GM18861 (cell line): ENCODE results near the gene ENTPD1.
"Not testable (repeated sequence)": the region's sequence is repeated elsewhere in the genome, so short reads cannot be mapped to it uniquely, and the experiment has no call there.

Experiments used
- ATAC-seq: cut with Tn5 transposase; IDR thresholded peaks from one replicate; pipeline ENCODE4 v1.9.1; 2021; ENCODE audit not compliant: unreplicated experiment

Gene ENTPD1

DNA sequence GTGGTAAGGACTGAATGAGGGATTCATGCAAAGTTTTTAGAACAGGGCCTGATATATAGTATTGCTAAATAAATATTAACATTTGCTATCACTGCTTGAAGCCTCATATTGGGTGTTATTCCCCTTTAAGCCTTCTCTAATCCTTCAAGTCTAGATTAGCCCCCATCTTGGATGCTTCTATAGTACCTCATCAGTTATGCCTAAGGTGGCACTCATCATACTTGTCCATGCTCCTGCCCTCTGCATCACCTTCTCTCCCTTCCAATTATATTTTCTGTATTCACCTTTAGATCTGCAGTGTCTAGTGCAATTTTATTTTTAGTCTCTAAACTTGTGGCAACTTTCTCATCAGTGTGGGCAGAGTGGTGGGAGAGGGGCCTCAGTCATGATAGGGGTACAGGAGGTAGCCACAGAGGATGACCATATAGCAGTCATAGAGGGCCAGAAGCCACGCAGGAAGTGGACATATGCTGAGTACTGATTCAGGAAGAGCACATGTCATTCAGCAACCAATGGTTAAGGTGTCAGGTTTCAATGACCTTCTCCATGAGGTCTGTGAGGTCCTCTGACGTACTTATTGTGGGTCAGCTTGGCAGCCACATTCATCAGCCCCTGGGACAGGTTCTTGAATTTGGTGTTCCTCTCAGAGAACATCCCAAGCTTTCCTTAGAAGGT is 2.5 kb downstream of the ENTPD1 start:
- ATAC-seq = peak; percentile 47

DNA sequence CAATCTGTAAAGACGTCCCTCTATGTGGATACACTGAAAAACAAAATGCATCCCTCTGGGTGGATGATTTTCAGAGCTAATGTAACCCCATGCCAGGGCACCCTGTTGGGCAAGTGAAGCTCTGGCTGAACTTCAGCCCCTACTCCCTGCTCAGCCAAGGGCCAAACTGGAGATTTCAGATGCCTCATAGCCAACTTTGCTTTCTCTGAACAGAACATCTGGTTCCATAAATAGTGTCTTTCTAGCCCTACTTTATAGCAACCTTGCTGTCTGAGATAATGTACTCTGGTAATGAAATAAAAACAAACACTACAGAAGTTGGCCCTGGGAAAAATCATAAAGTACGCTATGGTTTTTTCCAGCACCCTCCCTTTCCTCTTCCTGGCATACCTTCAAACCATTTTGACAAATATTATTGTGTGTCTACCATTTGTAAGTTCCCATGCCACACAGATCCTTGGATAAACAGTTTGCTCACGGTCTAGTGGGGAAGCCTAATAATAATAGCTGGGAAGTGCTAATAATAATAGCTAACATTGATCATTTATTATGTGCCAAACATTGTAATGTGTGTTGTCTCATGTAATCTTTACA is 3.4 kb downstream of the ENTPD1 start:
- no peak for ATAC-seq

DNA sequence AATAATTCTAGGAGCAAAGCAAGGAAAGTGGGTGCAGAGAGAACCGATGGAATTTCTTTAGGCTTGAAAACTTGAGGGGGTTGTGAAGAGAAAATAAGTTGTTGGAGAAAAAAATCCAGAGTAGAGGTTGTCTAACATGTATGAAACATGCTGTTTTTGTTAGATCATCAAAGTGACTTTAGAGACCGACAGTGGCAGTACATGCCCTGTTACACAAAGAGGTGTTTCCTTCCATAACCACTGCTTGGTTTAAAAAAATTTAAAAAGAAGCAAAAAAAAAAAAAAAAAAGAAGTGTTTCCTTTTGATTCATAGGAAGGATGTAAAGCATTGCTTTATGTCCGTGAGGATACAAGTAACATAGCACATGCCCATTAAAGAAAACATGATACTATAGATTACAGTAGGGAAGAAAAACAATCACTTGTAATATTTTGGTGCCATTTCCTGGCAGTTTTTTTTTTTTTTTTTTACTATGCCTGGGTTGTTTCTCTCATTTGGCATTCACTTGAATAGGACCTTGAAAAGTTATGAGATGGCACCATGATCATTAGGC is 6.1 kb downstream of the ENTPD1 start:
- no peak for ATAC-seq

DNA sequence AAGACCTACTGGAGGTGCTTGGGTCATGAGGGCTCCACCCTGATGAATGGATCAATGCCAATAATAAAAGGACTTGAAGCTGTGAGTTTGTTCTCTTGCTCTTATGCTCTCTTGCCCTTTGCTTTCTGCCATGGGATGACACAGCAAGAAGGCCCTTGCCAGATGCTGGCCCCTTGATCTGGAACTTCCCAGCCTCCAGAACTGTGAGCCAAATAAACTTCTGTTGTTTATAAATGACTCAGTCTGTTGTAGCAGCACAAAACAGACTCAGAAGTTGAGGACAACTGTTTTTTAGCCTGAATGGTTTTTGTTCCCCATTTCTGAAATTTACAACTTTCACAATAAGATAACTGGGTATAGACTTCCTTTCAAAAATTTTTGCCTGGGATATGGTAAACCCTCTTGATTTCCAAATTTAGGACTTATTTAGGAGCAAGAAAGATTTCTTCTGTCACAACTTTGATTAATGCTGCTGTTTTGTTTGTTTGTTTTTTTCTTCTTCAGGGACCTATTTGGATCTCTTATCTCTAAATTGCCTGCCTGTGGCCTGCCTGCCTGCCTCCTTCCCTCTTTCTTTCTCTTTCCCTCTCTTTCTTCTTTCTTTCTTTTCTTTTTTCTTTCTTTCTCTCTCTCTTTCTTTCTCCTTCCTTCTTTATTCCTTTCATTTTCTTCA is 12.1 kb downstream of the ENTPD1 start:
- peak; percentile 76 for ATAC-seq

DNA sequence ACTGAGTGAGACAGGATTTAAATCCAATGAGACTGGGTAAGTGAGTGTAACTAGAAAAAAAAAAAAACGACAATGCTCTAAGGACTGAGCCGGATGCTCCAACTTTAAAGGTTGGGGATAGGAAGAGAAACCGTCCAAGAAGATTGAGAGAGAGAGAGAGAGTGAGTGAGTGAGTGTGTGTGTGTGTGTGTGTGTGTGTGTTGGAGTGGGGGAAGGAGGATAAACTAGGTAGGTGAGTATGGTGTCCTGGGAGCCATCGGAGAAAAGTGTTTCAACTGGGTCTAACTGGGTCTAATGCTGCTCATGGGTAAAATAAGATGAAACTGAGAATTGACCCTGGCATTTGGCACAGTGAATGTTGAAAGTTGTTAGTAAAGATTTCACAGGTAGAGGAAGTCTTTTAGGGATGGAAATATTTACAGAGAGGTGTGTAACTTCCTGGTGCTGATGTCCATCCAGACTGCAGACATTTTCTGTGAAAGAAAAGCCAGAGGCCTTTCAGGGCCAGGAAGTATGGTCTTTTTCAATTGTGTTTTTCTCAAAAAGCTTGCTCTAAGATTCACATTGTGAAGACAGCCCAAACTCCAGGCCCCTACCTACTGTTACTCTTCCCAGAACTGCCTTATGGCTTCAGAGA is 14.2 kb downstream of the ENTPD1 start:
- no peak for ATAC-seq

DNA sequence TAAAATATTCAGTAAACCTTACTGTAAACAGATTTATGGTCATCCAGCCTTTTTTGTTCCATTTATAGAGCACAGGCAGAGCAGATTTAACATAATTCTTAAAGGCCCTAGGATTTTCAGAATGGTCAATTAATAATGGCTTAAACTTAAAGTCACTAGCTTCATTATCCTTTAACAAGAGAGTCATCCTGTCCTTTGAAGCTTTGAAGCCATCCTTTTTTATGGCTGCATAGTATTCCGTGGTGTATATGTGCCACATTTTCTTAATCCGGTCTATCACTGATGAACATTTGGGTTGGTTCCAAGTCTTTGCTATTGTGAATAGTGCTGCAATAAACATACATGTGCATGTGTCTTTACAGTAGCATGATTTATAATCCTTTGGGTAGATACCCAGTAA is 17.5 kb downstream of the ENTPD1 start:
- not testable (repeated sequence) for ATAC-seq

DNA sequence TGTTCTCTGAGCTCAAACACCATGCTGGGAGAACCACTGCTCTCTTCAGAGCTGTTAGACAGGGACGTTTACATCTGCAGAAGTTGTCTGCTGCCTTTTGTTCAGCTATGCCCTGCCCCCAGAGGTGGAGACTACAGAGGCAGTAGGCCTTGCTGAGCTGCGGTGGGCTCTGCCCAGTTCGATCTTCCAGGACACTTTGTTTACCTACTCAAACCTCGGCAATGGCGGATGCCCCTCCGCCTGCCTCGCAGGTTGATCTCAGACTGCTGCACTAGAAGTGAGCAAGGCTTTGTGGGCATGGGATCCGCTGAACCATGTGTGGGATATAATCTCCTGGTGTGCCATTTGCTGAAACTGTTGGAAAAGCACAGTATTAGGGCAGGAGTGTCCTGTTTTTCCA is 21.7 kb downstream of the ENTPD1 start:
- not testable (repeated sequence) for ATAC-seq

DNA sequence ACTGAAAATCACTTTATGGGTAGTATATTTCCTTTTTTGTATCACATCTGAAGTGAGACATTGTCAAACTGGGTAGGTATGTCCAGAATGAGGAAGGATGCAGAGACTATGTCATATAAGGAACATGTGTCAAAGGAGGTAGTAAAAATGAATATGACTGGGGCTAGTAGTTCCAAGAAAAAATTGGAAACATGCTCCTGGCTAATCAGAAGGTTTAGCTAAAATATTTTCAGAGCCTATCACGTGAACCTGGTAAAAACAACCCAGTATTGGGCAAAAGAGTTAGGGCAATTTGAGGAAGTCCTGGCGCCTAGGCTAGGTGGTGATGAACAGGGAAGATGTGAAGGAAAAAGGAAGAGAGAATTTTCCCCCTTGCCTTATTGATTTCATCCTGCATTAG is 26.4 kb downstream of the ENTPD1 start:
- no peak for ATAC-seq

DNA sequence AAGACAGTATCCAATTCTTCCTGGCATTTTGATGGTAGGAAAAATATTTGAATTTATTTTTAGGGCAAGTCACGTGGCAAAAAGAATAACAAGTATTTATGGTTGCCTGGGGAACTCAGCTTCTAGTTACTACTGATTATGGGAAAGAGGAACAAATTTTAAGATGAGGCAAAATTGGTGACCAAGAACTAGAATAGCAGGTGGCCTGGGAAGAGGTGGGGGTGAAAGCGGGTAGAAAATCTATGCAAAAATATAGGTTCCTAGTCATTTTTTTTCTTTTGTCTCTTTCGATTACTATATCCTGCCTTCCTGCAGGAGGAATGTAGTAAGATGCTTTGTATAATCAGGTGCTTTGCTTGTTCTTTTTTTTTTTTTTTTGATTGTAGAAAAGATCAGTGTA is 27.8 kb downstream of the ENTPD1 start:
- peak; percentile 36 for ATAC-seq

DNA sequence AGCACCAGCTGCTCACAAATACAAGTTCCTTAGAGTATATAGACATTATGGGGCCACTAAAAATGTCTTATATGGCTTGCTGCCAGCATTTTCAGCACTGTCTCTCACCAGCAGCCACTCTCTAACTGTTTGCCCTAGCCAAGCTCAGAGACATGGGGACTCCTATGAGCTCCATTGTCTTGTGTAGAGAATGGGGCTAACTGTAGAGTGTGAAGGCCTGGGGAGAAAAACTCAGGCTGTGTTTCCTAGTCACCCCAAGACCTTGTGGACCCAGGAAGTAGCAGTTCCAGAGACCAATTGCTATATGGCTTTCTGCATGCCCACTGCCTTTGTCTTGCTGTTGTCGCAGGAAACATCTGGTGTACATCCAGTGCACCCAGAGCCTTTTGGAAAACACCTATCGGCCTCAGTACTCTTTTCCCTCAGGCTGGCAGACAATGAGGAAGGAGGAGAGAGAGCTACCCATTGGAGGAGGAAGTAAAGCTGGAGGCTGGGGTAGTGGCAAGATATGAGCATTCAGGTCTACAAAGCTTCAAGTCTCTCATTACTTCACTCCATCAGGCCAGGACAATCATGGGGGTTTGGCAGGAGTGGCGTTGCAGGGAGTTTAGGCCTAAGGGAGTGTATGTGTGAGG is 28.4 kb downstream of the ENTPD1 start:
- peak; percentile 1 for ATAC-seq

DNA sequence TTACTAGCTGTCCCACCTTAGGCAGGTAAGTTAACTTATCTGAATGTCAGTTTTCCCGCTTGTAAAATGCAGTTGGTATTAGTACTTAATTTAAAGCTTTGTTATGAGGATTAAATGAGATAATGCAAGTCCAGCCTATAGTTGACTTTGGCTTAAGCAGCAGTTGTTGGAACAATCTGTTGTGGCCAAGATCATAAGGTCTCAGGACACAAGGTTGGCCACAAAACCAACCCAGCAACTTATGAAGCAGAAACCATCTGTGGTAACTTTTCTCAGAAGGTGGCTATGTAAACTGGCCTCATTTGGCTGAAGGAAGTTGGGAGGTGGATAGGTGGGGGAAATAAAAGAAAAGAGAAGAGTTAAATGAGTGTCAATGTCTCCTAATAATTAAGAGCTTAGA is 29.4 kb downstream of the ENTPD1 start:
- ATAC-seq = no peak

DNA sequence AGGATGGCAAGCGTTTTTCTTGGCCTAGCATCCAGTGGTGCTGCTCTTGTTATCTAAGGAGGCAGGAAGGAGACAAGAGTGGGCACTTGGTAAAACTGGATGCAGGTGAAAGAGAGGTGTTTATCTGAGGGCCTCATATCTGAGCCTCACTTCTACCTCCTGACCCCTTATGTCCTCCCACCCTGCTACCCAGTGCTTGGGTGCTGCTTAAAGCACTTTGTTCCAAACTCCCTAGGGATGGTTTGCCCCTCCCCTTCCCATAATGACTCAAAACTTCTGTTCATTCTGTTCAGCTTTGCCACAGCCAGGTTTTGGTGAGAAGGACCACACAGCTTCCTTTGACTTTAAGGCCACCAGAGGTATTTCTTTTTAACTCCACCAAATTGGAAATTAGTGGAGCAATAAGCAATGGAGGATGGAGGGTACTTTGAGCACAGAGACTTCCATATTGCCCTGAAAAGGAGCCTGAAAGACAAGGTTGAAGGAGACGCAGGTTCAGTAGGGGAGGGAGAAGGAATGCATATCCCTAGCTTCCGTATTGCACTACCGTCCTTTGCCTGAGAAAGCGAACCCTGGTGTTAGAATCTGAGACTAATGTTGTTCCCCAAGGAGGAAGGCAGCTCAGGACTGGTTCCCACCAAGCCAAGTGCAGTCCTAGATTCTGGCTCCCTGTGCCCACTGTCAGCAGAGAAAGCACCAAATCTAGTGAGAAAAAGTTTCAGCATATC is 30.1 kb downstream of the ENTPD1 start:
- no peak for ATAC-seq

DNA sequence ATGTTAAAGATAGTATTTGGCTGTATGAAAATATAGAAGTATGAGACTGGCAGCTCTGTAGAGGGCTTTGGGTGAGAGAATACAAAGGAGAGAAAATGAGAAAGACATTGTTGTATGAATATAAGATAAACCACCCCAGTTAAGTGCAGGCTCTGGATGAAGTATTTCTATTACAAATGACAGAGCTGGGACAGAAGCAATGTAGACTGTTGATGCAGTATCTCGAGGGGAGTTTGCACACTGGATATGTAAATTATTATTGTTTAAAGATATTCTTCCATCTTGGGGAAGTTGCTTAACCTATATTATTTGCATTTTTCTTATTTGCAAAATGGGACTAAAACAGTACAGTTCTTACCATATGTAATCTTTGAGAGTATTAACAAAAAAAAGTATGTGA is 31.5 kb downstream of the ENTPD1 start:
- ATAC-seq = no peak

DNA sequence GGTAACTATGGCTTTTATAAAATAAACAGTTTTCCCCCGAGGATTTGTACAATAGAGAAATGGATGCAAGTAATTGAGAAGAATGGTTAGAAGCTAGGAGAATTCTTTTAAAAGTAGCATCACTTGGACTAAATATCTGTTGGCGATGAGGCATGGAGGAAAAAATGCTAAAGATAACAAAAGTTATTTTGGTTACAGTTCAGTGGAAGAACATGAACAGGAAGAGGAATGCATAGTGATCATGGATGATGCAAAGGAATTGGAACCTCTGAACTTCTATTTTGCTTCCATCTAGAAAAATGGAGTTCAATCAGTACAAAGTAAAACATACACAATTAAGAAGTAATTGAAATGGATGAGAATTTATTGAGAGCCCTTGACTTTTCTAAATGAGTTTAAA is 32.9 kb downstream of the ENTPD1 start:
- no peak for ATAC-seq

DNA sequence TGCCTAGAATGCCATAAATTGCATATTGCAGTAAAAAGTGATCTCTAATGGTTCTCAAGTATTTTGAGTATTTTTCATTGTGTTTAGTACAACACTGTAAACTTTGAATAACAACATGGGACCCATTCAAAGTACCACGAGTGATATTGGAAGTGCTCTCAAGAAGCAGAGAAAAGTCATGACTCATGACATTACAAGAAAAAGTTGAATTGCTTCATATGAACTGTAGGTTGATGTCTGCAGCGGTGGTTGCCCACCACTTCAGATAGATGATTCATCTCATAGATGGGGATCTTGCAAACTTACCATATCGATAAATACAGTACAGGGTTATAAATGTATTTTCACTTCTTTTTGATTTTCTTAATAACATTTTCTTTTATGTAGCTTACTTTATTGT is 33.9 kb downstream of the ENTPD1 start:
- ATAC-seq = no peak

DNA sequence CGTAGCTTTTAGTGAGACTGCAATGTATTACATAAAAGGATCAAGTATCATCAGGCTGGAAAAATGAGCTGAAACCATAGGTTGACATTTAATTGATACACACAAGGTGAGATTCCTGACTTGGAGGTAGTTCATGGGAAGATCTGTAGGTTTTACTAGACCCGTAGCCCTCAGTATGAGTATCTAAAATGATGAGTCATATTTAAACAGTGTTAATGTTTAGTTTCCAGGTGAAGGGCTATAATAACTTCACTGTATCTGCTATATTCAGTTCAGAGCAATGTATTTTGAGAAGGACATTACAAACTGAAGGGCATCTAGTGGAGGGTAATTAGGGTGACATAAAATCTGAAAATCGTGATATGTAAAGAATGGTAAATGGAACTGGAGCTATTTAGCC is 35.0 kb downstream of the ENTPD1 start:
- ATAC-seq = peak; percentile 42

DNA sequence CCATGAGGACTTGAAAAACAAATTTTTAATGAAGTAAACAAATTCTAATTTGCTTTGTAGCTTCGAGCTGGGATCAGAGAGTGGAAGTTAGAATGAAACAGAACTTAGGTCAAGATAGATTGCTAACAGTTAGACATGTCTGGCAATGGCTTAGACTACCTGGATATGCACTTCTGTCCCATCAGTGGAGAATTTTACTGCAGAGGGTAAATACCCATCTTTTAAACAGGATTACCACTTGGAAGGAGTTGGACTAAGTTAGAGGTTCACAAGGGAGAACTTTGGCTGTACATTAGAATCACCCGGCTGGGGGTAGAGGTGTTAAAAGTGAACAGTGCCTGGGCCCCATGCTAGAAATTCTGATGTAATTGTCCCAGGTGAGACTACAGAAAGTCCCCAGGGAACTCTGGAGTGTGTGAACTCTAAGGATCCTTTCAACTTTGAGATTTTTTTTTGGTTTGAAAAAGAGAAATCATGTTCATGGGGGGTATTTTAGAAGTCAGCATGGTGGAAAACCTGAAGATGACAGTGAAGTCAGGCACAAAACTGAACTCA is 35.5 kb downstream of the ENTPD1 start:
- ATAC-seq = no peak

DNA sequence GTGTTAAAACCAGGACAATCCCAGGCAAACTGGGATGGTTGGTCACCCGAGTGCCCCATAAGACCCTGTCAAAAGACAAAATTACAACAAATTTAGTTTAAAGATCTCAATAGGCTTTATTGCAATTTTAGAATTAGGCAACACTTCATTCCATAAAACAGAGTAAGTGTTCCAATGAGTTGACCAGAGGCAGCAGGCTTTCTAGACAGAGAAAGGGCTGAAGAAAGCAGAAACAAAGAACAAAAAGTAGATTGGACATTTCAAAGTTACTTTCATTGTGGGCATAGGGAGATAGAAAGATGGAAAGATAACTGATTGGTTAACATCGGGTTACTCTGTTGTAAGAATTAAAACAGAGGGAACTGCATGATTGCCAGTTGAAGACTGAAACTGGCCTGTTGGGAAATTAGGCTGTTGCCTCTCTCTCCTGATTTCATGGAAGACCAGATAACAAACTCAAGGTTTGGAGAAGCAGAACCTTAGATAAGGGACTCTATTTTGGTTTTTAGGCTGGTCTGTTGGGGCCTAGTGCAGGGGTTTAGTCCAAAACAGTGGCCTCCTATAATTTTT is 36.3 kb downstream of the ENTPD1 start:
- ATAC-seq = no peak

DNA sequence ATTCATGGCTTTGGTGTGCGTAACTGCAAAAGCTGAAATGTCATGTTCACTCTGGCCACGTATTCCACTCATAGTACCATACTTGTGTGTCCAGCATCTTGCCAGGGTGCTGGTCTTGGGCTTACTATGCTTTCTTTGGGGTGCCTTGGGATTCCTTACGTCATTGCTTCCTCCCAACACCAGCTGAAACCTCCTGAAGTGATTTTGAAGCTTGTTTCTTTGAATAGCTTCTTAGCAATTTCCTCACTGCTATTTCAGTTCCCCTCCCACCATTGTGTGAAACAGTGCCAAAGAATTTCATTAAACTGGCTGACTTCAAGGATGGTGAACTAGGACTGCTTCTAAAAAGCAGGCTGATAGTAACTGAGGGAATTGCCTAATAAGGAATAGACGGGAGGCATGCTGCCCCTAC is 36.9 kb downstream of the ENTPD1 start:
- ATAC-seq = no peak
